IgD-negative memory B cell (primary cell): ENCODE measurements around the gene OBP2A. TPM values are rescaled to one million over a fixed set of nuclear protein-coding genes. Genes with fewer than 3 reads are reported as not detected.
A peak's percentile ranks its signal among the peaks of the same experiment; 100 is the strongest.

Experiments
- H3K27ac Mint-ChIP-seq, 3 donors: one replicate each; pipeline ENCODE4 v1.8.0; 2020 to 2022; ENCODE audit warnings: mild to moderate bottlenecking in 3 of 3, mixed read lengths in 3 of 3, moderate library complexity in 1 of 3
- H3K27me3 Mint-ChIP-seq: one replicate; pipeline ENCODE4 v1.8.0; 2021; ENCODE audit warnings: mixed read lengths
- H3K36me3 Mint-ChIP-seq: one replicate; pipeline ENCODE4 v1.8.0; 2020; ENCODE audit warnings: mild to moderate bottlenecking, mixed read lengths
- H3K4me1 Mint-ChIP-seq, 3 donors: one replicate each; pipeline ENCODE4 v1.8.0; 2020 to 2022; ENCODE audit warnings: mixed read lengths in 3 of 3, mild to moderate bottlenecking in 1 of 3
- H3K4me3 Mint-ChIP-seq, 4 donors: one replicate each; pipeline ENCODE4 v1.8.0; 2020 to 2022; ENCODE audit warnings: mild to moderate bottlenecking in 4 of 4, mixed read lengths in 4 of 4, moderate library complexity in 3 of 4
- H3K9me3 Mint-ChIP-seq, 3 donors: one replicate each; pipeline ENCODE4 v1.8.0; 2020 to 2021; ENCODE audit warnings: mixed read lengths in 3 of 3, mild to moderate bottlenecking in 1 of 3
- polyA plus RNA-seq: library from polyadenylated mRNA; unstranded; fragments of 300-500 nt; fragmentation: Illumina TruSeq; gene quantifications from one replicate; pipeline ENCODE4 v1.2.3, GENCODE V29; 2021

The OBP2A gene
- polyA plus RNA-seq, 1 donor from 2014 or later = not detected

GRCh38 chr9:135551031-135551430 is 5.1 kb downstream of the OBP2A start:
- H3K27ac Mint-ChIP-seq = no peak overlapping the region
- no peaks in the 10 kb centered on the region for H3K27me3 Mint-ChIP-seq
- peaks cover 0 to 7% (median 0%) of the 10 kb centered on the region in 3 donors for H3K9me3 Mint-ChIP-seq
- H3K4me3 Mint-ChIP-seq = no peak overlapping the region
- H3K36me3 Mint-ChIP-seq = peaks cover 5% of the 10 kb centered on the region
- no peaks in the 10 kb centered on the region for H3K4me1 Mint-ChIP-seq

DNA sequence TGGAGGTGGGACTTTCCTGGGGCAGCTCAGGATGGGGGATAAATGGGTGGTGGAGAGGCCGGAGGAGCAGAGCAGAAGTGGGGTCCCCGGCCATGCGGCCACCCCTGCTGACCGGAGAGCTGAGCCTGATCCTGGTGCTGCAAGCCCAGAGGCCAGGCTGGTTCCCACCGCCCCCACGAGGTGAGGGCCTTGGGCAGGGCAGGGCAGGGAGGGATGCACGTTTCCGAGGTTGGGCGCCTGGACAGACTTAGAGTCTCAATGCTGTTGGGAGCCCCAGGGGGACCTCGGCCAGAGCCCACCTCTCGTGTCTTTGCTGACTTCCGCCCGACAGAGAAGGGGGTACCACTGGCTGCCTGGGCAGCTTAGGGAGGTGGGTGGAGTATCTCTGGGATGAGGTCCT is 5.5 kb downstream of the OBP2A start:
- no peak overlapping the region for H3K4me3 Mint-ChIP-seq
- no peak overlapping the region for H3K27ac Mint-ChIP-seq
- H3K4me1 Mint-ChIP-seq = no peaks in the 10 kb centered on the region
- no peaks in the 10 kb centered on the region for H3K27me3 Mint-ChIP-seq
- peaks cover 0 to 7% (median 0%) of the 10 kb centered on the region in 3 donors for H3K9me3 Mint-ChIP-seq
- H3K36me3 Mint-ChIP-seq = peaks cover 5% of the 10 kb centered on the region

DNA sequence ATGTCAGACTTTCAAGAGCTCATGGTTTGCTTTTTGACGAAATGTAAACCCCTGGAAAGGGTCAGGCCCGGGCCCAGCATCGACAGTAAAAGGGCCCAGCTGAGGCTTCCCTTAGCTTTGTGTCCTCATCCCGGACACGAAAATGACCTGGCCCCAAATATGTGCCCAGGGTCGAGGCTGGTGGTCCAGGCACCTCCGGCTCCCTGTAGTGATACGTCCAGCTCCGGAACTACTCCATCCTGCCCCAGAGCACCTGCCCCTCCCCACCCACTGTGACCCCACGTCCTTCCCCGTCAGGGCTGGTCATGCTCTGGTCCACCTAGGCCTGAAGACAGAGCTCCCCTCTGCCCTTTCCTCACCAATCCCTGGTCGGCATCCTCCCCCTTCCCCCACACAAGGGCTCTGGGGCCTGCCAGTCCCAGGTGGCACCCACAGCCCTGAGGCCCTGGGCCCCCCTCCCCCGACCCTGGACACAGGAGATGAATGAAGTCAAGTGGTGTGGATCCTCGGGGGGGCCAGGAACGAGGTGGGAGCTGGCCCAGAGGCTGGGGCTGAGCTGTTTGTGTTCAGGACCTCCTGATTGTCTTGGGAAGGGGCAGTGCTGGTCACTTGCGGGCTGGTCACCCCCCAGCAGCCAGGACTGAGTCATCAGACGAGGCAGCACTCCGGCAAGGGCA is 6.2 kb downstream of the OBP2A start:
- no peaks in the 10 kb centered on the region for H3K4me1 Mint-ChIP-seq
- peaks cover 5% of the 10 kb centered on the region for H3K36me3 Mint-ChIP-seq
- no peak overlapping the region for H3K27ac Mint-ChIP-seq
- H3K9me3 Mint-ChIP-seq = peaks cover 0 to 7% (median 0%) of the 10 kb centered on the region in 3 donors
- H3K27me3 Mint-ChIP-seq = no peaks in the 10 kb centered on the region
- no peak overlapping the region for H3K4me3 Mint-ChIP-seq

GRCh38 chr9:135552698-135553171 is 6.8 kb downstream of the OBP2A start:
- Mint-ChIP-seq H3K27ac (no peak overlapping the region), H3K36me3 (peaks cover 5% of the 10 kb centered on the region), H3K4me3 (no peak overlapping the region), H3K9me3 (peaks cover 0 to 7% (median 0%) of the 10 kb centered on the region in 3 donors), H3K27me3 (no peaks in the 10 kb centered on the region), H3K4me1 (no peaks in the 10 kb centered on the region)

GRCh38 chr9:135554718-135555117 is 8.8 kb downstream of the OBP2A start:
- H3K27ac Mint-ChIP-seq = peak overlapping the region in 1 of 3 donors; percentile 48
- H3K27me3 Mint-ChIP-seq = no peaks in the 10 kb centered on the region
- peaks cover 4% of the 10 kb centered on the region for H3K36me3 Mint-ChIP-seq
- peaks cover 0 to 7% (median 0%) of the 10 kb centered on the region in 3 donors for H3K9me3 Mint-ChIP-seq
- no peaks in the 10 kb centered on the region for H3K4me1 Mint-ChIP-seq
- H3K4me3 Mint-ChIP-seq = no peak overlapping the region

DNA sequence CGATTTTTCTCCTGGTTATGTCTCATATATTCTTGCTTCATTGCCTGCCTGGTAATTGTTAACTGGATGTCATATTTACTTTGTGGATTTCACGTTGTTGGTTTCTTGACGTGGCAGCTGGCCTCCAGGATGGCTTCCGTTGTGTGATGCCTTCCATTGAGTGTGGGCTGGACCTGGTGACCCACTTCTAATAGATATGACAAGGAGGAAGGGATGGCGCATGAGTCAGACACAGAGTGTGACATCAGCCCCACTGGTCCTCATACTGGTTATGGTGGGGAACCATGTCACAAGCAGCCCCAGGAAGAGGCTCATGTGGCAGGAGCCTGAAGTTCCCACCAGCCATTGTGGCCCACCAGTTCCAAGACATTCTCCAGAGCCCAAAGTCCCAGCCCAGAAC is 9.3 kb downstream of the OBP2A start:
- H3K4me1 Mint-ChIP-seq = no peaks in the 10 kb centered on the region
- no peaks in the 10 kb centered on the region for H3K27me3 Mint-ChIP-seq
- H3K36me3 Mint-ChIP-seq = peaks cover 4% of the 10 kb centered on the region
- H3K9me3 Mint-ChIP-seq = peaks cover 0 to 7% (median 0%) of the 10 kb centered on the region in 3 donors
- peak overlapping the region in 1 of 3 donors; percentile 48 for H3K27ac Mint-ChIP-seq
- H3K4me3 Mint-ChIP-seq = no peak overlapping the region

- H3K9me3 Mint-ChIP-seq = peaks cover 0 to 7% (median 0%) of the 10 kb centered on the region in 3 donors
- H3K27me3 Mint-ChIP-seq = no peaks in the 10 kb centered on the region
- H3K27ac Mint-ChIP-seq = no peak overlapping the region
- peaks cover 6% of the 10 kb centered on the region for H3K36me3 Mint-ChIP-seq
- H3K4me1 Mint-ChIP-seq = no peaks in the 10 kb centered on the region
- no peak overlapping the region for H3K4me3 Mint-ChIP-seq
These were observed 10.0 kb downstream of the OBP2A start for GRCh38 chr9:135555910-135556309.

DNA sequence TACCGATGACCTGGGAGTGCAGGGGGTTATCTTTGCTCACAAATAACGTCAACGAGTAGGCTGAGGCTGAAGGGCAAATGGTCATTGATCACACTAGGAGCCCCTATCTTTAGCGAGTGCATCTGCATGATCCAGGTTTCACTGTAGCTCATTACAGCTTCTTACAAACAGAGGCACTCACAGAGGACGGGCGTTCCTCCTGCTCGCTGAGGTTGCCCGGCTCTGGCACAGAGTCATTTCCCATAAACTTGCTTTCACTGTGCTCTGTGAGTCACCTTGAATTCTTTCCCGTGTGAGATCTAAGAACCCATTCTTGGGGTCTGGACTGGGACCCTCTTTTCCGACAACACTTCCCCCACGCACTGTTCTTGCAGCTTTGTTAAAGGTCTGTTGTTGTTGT is 13.7 kb downstream of the OBP2A start:
- Mint-ChIP-seq H3K4me1 (no peaks in the 10 kb centered on the region), H3K27ac (no peak overlapping the region), H3K36me3 (peaks cover 2% of the 10 kb centered on the region), H3K9me3 (peaks cover 0 to 4% (median 0%) of the 10 kb centered on the region in 3 donors), H3K27me3 (no peaks in the 10 kb centered on the region), H3K4me3 (no peak overlapping the region)

DNA sequence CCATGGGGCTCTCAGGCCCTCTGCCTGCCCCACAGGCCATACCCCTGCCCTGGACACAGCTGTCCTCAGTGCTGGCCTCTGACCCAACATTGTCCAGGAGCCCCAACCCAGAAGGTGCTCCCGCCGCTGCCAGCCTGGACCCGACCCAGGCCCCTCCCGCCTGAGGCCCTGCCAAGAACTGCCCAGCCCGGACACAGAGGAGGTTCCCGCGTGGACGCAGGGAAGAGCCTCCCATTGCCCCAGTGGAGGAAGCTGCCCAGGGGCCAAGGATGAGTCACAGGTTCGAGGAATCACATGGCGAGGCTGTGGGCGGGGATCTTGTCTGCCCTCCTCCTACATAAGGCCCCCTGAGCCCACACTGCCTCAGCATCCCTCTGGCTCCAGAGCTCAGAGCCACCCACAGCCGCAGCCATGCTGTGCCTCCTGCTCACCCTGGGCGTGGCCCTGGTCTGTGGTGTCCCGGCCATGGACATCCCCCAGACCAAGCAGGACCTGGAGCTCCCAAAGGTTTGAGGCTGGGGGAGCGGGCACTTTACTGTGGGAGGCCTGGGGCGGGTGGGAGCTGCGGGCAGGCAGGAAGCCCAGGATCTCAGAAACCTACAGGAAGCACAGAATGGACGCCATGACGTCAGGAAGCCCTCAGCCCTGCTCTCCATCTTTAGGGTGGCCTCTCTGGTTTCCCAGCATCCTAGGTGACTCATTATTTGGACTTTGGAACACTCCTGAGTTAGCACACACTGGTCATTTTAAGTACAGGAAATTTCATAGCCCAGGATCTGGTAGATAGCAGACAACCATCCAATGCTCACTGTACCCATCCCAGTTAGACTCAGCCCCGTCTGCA is 15.7 kb downstream of the OBP2A start, which contains the start of gene PAEP:
Gene PAEP, plus strand, starts transcription at position 366 of the 844 bp plus-strand sequence.
- H3K27me3 Mint-ChIP-seq = peaks cover 1% of the 10 kb centered on the region
- H3K27ac Mint-ChIP-seq = no peak within 1 kb of the TSS
- no peaks in the 10 kb centered on the region for H3K9me3 Mint-ChIP-seq
- no peaks in the 10 kb centered on the region for H3K4me1 Mint-ChIP-seq
- H3K4me3 Mint-ChIP-seq = no peak within 1 kb of the TSS
- peaks cover 2% of the 10 kb centered on the region for H3K36me3 Mint-ChIP-seq

- Mint-ChIP-seq H3K4me1 (no peaks in the 10 kb centered on the region), H3K36me3 (peaks cover 2% of the 10 kb centered on the region), H3K4me3 (no peak overlapping the region), H3K9me3 (no peaks in the 10 kb centered on the region), H3K27me3 (peaks cover 1% of the 10 kb centered on the region), H3K27ac (no peak overlapping the region)
These were observed 16.4 kb downstream of the OBP2A start for GRCh38 chr9:135562235-135562745.

- Mint-ChIP-seq H3K9me3 (no peaks in the 10 kb centered on the region), H3K36me3 (peaks cover 2% of the 10 kb centered on the region), H3K27me3 (peaks cover 1% of the 10 kb centered on the region), H3K4me1 (no peaks in the 10 kb centered on the region), H3K27ac (no peak overlapping the region), H3K4me3 (no peak overlapping the region)
These were observed 17.1 kb downstream of the OBP2A start for GRCh38 chr9:135563039-135563476.

DNA sequence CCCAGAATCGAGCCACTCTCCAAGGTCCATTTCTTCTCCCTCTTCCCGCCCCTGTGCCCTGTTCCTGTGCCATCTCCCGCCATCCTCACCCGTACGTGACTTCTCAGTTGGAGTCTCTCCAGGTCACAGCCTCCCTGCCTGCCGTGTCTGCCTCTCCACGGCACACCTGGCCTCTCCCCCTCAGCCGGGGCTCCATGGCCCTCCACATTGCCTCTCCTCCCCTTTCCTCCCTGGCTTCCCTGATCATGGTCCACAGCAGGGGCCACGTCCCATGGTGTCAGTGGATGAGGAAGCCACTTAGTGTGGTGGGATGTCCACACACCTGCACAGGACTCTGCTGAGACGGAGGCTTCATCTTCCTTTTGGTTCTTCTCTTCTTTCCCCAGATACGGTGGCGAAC is 17.9 kb downstream of the OBP2A start:
- H3K27ac Mint-ChIP-seq = no peak overlapping the region
- H3K27me3 Mint-ChIP-seq = peaks cover 1% of the 10 kb centered on the region
- H3K36me3 Mint-ChIP-seq = peaks cover 2% of the 10 kb centered on the region
- no peaks in the 10 kb centered on the region for H3K4me1 Mint-ChIP-seq
- no peak overlapping the region for H3K4me3 Mint-ChIP-seq
- peaks cover 0 to 1% (median 0%) of the 10 kb centered on the region in 3 donors for H3K9me3 Mint-ChIP-seq

DNA sequence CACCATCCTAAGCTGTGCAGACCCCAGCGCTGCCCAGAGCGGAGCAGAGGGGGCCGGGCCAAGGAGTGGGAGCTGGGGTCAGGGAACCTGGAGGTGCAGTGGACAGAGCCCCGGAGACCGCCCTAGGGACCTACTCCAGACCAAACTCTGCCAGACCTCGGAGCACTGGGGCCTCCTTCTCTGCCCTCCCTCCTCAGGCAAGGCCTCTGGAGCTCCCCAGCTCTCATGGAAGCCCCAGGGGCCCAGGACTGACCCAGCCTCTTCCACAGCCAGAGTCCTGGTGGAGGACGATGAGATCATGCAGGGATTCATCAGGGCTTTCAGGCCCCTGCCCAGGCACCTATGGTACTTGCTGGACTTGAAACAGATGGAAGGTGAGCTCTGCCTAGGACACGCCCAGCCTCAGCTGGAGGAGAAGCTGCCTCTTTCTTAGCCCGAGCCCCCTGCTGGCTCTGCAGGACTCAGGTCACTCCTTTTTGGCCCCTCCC is 19.3 kb downstream of the OBP2A start:
- H3K27ac Mint-ChIP-seq = no peak overlapping the region
- H3K27me3 Mint-ChIP-seq = peaks cover 1% of the 10 kb centered on the region
- peaks cover 2% of the 10 kb centered on the region for H3K36me3 Mint-ChIP-seq
- H3K4me3 Mint-ChIP-seq = no peak overlapping the region
- H3K9me3 Mint-ChIP-seq = peaks cover 5 to 8% (median 6%) of the 10 kb centered on the region in 3 donors
- no peaks in the 10 kb centered on the region for H3K4me1 Mint-ChIP-seq

DNA sequence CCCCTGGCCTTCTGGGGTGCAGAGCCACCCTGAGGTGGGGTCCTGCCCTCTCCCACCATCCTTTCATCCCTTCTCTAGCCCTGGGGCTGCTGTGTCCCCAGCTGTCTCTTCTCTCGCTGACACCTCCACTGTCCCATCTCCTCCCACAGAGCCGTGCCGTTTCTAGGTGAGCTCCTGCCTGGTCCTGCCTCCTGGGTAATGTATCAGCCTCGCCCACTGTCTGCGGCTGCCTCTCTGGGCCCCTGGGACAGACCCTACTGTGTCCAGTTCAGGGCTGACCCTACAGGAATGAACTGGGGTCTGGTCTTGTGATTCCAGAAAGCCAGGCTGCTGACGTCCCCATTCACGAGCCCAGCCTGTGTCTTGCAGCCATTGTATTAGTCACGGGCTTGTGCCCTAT is 19.7 kb downstream of the OBP2A start:
- H3K4me3 Mint-ChIP-seq = no peak overlapping the region
- H3K9me3 Mint-ChIP-seq = peaks cover 5 to 11% (median 6%) of the 10 kb centered on the region in 3 donors
- H3K36me3 Mint-ChIP-seq = peaks cover under 1% of the 10 kb centered on the region
- no peaks in the 10 kb centered on the region for H3K4me1 Mint-ChIP-seq
- peaks cover 1% of the 10 kb centered on the region for H3K27me3 Mint-ChIP-seq
- H3K27ac Mint-ChIP-seq = no peak overlapping the region

DNA sequence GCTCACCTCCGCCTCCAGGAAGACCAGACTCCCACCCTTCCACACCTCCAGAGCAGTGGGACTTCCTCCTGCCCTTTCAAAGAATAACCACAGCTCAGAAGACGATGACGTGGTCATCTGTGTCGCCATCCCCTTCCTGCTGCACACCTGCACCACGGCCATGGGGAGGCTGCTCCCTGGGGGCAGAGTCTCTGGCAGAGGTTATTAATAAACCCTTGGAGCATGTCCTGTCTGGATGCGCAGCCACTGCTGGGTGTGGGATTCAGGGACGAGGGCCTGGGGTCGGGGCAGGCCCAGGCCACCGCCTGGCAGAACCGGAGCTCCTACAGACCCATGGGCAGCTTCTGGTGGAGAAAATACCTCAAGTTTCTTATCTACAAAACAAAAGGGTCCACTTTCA is 20.6 kb downstream of the OBP2A start:
- Mint-ChIP-seq H3K9me3 (peaks cover 5 to 14% (median 6%) of the 10 kb centered on the region in 3 donors), H3K36me3 (no peaks in the 10 kb centered on the region), H3K4me1 (no peaks in the 10 kb centered on the region), H3K27me3 (peaks cover 1% of the 10 kb centered on the region), H3K4me3 (no peak overlapping the region), H3K27ac (no peak overlapping the region)
